Natural killer cell treated with Interleukin-12 subunit alpha and Interleukin-12 subunit beta and Interleukin-15 and Interleukin-18, amount 100 ng/mL, for 72 hours (primary cell): Measurements from ENCODE around the gene MGAT4A. TPM values are rescaled to one million over a fixed set of nuclear protein-coding genes. Genes with fewer than 3 reads are reported as not detected.
A peak's percentile ranks its signal among the peaks of the same experiment; 100 is the strongest.
"Not testable (repeated sequence)": the region's sequence is repeated elsewhere in the genome, so short reads cannot be mapped to it uniquely, and the experiment has no call there.

Source experiments
- ATAC-seq, 2 donors: fragments of 150-1000 bp; cut with Tn5 transposase in 1 of 2; sonication (Bioruptor Pico), chemical (Tn5 transposase) in 1 of 2; 2 replicates each; pipeline ENCODE4 v1.10.0; 2021
- DNase-seq: peaks from one replicate; pipeline ENCODE4 v3.0.0; 2022; ENCODE audit warnings: low spot score
- H3K27ac Mint-ChIP-seq, 2 donors: 1 replicate in 1 of 2; 2 replicates in 1 of 2; pipeline ENCODE4 v1.8.0; 2022; ENCODE audit warnings: mixed read lengths in 2 of 2, mild to moderate bottlenecking in 1 of 2, moderate library complexity in 1 of 2
- H3K27me3 Mint-ChIP-seq, 2 donors: 1 replicate in 1 of 2; 2 replicates in 1 of 2; pipeline ENCODE4 v1.8.0; 2022; ENCODE audit warnings: mixed read lengths in 2 of 2
- H3K36me3 Mint-ChIP-seq: one replicate; pipeline ENCODE4 v1.8.0; 2022; ENCODE audit warnings: mixed read lengths
- H3K4me1 Mint-ChIP-seq, 2 donors: 1 replicate in 1 of 2; 2 replicates in 1 of 2; pipeline ENCODE4 v1.8.0; 2022; ENCODE audit warnings: low read depth in 2 of 2, mixed read lengths in 2 of 2, mild to moderate bottlenecking in 1 of 2
- H3K4me3 Mint-ChIP-seq: one replicate; pipeline ENCODE4 v1.8.0; 2022; ENCODE audit warnings: mixed read lengths
- H3K9me3 Mint-ChIP-seq: 2 replicates; pipeline ENCODE4 v1.8.0; 2022; ENCODE audit warnings: mixed read lengths
- total RNA-seq, 2 donors: library from RNA; stranded (reverse); gene quantifications; one replicate each; pipeline ENCODE4 v1.2.3, GENCODE V29; 2022

The MGAT4A gene
- total RNA-seq, 2 donors from 2014 or later, result 23.1 to 25.0 TPM

DNA sequence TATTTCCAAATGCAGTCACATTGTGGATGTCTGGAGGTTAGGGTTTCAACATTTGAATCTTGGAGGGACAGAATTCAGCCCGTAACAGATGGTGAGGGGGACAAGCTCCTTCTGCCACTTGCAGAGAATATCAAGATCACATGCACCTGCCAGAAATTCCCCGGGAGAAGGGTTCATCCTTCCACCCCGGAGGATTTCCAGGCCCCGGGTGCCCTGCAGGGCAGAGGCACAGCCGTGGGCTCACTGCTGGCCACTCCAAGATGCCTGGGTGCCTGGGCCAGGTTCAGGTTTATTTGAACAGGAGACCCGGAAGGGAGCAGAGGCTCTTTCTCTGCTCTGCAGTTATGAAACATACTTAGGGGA, 38.2 kb upstream of the MGAT4A start:
- Mint-ChIP-seq H3K4me1 (peaks cover 43% of the 10 kb centered on the region in 2 donors), H3K27me3 (no peaks in the 10 kb centered on the region), H3K9me3 (no peaks in the 10 kb centered on the region), H3K27ac (peak overlapping the region; percentile 68 to 80), H3K36me3 (no peaks in the 10 kb centered on the region), H3K4me3 (peak overlapping the region; percentile 55)
- DNase-seq (no peak), ATAC-seq (no peak)

DNA sequence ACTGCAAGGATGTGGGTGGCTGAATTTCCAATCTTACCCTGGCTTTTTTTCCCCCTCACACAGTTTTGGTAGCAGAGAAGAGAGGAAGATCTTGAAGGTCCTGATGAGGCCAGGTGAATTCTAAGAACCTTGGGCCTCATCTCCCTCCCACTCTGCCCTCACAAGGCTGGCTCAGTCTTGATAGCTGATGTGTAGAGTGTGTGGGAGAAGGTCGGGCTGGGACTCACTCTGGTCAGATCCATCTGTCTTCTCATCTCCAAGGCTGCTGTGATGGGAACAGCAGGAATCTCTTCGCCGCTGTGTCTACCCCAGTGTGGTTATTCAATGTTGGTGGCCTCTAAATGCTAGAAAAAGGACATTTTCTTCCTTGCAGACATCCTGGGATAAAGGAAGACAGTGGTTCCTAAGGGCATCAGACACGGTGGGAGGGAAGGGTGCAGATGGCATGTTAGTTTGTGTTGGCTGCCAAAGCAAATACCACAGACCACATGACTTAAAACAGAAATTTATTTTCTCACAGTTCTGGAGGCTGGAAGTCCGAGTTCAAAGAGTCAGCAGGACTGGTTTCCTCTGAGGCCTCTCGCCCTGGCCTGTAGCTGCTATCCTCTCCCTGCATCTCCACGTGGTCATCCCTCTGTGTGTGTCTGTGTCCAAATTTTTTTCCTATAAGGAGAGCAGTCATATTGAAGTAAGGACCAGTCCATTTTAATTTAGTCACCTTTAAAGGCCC, 37.6 kb upstream of the MGAT4A start:
- Mint-ChIP-seq H3K9me3 (no peaks in the 10 kb centered on the region), H3K36me3 (no peaks in the 10 kb centered on the region), H3K4me3 (peak overlapping the region; percentile 55), H3K27me3 (no peaks in the 10 kb centered on the region), H3K4me1 (peaks cover 43 to 46% of the 10 kb centered on the region in 2 donors), H3K27ac (peak overlapping the region; percentile 68 to 80)
- ATAC-seq, result peak; percentile 2 to 61
- no peak for DNase-seq

DNA sequence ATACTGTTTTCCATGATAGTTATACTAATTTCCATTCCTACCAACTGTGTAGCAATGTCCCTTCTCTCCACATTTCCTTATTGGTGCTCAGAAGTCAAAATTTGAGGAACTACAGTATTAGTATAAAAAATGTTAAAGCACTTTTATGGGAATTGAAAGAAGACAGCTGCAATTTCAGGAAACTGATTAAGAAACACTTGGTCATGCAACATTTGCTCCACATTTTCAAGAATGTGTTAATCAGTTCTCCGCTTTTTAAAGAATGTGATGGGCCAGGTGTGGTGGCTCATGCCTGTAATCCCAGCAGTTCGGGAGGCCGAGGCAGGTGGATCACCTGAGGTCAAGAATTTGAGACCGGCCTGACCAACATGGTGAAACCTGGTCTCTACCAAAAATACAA, 33.6 kb upstream of the MGAT4A start:
- Mint-ChIP-seq H3K4me3 (no peak overlapping the region), H3K27ac (no peak overlapping the region), H3K27me3 (no peaks in the 10 kb centered on the region), H3K36me3 (no peaks in the 10 kb centered on the region), H3K4me1 (peaks cover 22 to 25% of the 10 kb centered on the region in 2 donors), H3K9me3 (no peaks in the 10 kb centered on the region)
- DNase-seq (no peak), ATAC-seq (no peak)

DNA sequence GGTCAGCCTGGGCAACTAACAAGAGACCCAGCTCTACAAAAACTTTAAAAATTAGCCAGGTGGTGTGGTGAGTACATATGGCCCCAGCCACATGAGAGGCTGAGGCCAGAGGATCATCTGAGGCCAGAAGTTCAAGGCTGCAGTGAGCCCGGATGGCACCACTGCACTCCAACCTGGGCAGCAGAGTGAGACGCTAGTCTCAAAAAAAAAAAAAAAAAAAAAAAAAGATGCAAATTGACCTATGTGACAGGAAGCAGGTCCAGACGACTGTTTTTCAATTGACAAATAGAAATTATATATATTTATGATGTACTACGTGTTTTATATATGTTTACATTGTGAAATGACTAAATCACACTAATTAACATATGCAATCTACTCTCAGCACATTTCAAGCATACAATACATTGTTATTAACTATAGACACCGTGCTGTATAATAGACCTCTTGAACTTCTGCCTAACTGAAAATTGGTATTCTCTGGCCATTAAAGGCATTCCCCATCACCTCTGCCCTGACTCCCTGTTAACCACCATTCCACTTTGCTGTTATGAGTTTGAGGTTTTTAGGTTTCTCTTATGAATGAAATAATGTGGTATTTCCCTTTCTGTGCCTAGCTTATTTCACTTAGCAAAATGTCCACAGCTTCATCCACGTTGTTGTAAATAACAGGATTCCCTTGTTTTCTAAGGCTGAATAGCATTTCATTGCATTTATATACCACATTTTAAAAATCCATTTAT, 32.4 kb upstream of the MGAT4A start:
- H3K36me3 Mint-ChIP-seq, result no peaks in the 10 kb centered on the region
- no peak for ATAC-seq
- no peaks in the 10 kb centered on the region for H3K27me3 Mint-ChIP-seq
- H3K4me1 Mint-ChIP-seq, result peaks cover 16 to 18% of the 10 kb centered on the region in 2 donors
- no peak overlapping the region for H3K4me3 Mint-ChIP-seq
- no peak for DNase-seq
- no peak overlapping the region for H3K27ac Mint-ChIP-seq
- H3K9me3 Mint-ChIP-seq, result no peaks in the 10 kb centered on the region

DNA sequence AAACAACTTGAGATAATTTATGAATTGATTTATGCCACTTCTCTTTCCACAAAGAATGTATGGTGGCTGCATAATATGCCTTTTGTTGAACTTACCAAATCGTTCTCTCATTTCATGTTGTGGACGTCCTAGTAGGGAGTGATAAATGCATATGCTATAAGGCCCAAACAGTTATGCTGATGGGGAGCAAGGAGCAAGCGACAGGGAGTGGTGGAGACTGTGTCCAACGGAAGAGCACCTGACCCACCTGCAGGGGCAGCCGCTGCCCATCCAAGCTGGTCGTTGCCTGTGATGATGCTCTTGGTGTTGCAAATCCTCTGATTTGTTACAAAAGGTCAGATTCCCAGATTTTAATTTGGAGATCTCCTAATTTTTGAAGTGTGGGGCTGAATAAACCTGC, 31.0 kb upstream of the MGAT4A start:
- Mint-ChIP-seq H3K27ac (peak overlapping the region in 1 of 2 donors; percentile 36), H3K36me3 (no peaks in the 10 kb centered on the region), H3K9me3 (no peaks in the 10 kb centered on the region), H3K4me1 (peaks cover 27 to 30% of the 10 kb centered on the region in 2 donors), H3K27me3 (no peaks in the 10 kb centered on the region), H3K4me3 (no peak overlapping the region)
- ATAC-seq (no peak), DNase-seq (no peak)

DNA sequence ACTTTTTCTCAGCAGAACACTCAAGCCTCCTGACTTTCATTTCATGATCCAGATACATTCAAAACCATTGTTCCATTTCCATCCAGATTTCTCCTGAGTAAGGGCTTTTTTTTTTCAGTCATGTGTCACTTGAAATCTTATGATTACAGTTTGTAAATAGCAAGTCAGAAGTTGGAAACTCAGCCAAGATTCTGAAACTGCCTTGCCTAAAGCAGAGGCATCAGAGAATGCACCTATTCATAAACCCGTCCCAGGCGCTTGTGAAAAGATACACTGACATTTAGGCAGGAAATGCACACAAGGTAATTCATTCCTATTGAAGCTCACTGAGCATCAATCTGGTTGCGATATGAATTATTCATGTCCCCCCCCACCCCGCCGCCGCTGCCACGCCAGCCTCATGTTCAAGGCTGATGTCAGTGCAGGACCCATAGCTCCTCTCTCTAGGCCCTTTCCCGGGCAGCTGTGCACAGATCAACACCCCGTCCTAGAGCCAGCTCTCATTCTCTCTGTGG, 30.4 kb upstream of the MGAT4A start:
- Mint-ChIP-seq H3K4me1 (peaks cover 24 to 30% of the 10 kb centered on the region in 2 donors), H3K27me3 (no peaks in the 10 kb centered on the region), H3K27ac (peak overlapping the region in 1 of 2 donors; percentile 36), H3K4me3 (no peak overlapping the region), H3K9me3 (no peaks in the 10 kb centered on the region), H3K36me3 (no peaks in the 10 kb centered on the region)
- DNase-seq (no peak), ATAC-seq (no peak)

DNA sequence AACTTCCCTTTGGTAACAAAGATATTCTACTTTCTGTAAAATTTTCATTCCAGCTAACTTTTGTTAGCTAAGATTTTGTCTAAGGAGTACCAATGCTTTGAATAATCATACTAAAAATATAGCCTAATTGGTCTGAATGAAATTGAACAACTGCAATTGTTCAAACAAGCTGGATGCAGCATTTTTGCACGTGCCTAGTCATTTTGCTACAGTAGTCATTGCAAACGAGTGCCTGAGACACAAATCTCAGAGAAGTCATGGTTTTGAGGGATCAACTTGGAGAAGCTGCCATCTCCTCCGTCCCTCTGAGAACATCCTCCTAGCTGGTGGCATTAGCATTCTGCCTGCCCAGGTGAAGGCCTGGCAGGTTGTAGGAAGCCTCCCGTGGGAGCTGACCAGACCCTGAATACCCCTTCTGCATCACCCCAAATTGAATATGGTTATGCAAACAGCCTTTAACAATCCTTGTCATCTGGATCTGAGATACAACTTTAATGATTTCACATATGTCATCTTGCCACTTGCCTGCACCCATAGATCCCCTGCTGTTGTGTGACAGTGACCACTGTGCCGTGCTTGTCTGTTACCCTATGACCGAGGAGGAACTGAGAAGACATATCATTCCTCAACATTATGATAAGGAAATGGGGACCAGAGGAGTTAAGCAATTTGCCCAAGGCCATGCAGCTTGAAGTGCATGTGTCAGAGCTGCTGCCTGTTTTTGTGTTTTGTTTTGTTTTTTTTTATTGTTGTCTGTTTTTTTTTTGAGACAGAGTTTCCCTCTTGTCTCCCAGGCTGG, 29.1 kb upstream of the MGAT4A start:
- ATAC-seq (peak in 1 of 2 donors; percentile 27), DNase-seq (no peak)
- peaks cover 24 to 30% of the 10 kb centered on the region in 2 donors for H3K4me1 Mint-ChIP-seq
- no peak overlapping the region for H3K4me3 Mint-ChIP-seq
- H3K36me3 Mint-ChIP-seq, result no peaks in the 10 kb centered on the region
- no peaks in the 10 kb centered on the region for H3K9me3 Mint-ChIP-seq
- H3K27me3 Mint-ChIP-seq, result no peaks in the 10 kb centered on the region
- H3K27ac Mint-ChIP-seq, result peak overlapping the region; percentile 65 to 79

DNA sequence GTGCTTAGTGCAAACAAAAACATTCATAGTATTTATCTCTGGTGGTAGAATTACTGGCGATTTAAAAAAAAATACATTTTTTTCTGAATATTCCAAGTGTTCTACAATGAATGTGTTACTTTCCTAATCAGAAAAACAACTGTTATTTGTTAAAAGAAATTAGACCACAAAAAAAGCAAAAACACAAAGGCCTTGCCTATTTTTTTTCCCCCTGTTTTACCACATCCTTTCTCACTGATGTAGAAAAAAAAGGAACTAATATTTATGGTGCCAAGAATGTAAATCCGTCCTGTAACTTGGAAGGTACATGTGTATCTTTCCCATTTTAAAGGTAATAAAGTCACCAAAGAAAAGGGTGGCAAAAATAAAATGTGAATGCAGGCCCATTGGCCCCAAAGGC, 28.4 kb upstream of the MGAT4A start:
- no peaks in the 10 kb centered on the region for H3K27me3 Mint-ChIP-seq
- no peaks in the 10 kb centered on the region for H3K36me3 Mint-ChIP-seq
- peaks cover 24 to 30% of the 10 kb centered on the region in 2 donors for H3K4me1 Mint-ChIP-seq
- no peak overlapping the region for H3K4me3 Mint-ChIP-seq
- no peaks in the 10 kb centered on the region for H3K9me3 Mint-ChIP-seq
- ATAC-seq (no peak), DNase-seq (no peak)
- peak overlapping the region; percentile 65 to 79 for H3K27ac Mint-ChIP-seq

DNA sequence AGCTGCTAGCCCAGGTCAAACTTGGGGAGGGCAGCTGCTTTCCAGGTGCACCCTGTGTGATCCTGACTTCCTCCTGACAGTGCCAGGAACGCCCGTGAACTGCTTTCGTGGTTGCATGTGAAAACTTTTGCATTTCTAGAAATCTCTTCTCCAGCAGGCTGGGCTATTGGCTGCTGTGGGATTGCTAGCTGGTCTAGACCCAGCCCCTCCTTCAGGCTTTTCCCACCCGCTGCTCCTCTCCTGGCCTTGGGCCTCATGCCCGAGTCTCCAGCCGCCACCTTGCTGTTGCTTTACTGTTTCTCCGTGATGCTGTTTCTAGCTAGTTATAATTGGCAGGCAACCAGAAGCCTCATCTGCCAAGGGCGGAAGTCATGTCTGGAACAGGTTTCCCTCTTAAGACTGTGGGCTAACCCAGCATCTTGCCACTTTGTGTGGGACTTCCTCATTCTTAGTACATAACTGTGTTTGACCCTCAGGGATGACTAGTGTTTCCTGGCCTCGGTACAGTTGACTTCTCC, 27.0 kb upstream of the MGAT4A start:
- Mint-ChIP-seq H3K27me3 (peaks cover 0 to 5% of the 10 kb centered on the region in 2 donors), H3K9me3 (no peaks in the 10 kb centered on the region), H3K27ac (peak overlapping the region; percentile 79 to 87), H3K4me3 (peak overlapping the region; percentile 76), H3K36me3 (no peaks in the 10 kb centered on the region), H3K4me1 (peaks cover 20 to 30% of the 10 kb centered on the region in 2 donors)
- DNase-seq, result no peak
- ATAC-seq, result peak; percentile 82 to 84

DNA sequence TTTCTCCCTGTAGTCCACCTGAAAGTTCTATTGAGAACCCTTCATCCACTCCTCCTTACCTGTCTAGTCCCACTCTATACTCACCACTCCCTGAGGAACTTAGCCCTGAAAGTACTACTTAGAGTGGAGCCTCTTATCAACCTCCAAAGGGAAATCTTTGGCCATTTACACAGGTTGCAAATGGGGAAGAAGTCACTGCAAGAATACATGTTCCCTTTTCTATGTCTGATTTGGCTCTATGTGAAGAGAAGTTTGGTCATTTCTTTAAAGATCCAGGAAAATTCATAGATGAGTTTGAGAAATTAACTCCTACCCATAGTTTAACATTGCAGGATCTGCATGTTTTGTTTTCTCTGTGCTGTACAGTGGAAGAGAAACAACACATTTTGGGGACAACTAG, 22.9 kb upstream of the MGAT4A start:
- no peak overlapping the region for H3K4me3 Mint-ChIP-seq
- peaks cover 0 to 17% of the 10 kb centered on the region in 2 donors for H3K27me3 Mint-ChIP-seq
- no peaks in the 10 kb centered on the region for H3K9me3 Mint-ChIP-seq
- DNase-seq (no peak), ATAC-seq (no peak)
- no peaks in the 10 kb centered on the region for H3K36me3 Mint-ChIP-seq
- no peak overlapping the region for H3K27ac Mint-ChIP-seq
- peaks cover 19 to 22% of the 10 kb centered on the region in 2 donors for H3K4me1 Mint-ChIP-seq

DNA sequence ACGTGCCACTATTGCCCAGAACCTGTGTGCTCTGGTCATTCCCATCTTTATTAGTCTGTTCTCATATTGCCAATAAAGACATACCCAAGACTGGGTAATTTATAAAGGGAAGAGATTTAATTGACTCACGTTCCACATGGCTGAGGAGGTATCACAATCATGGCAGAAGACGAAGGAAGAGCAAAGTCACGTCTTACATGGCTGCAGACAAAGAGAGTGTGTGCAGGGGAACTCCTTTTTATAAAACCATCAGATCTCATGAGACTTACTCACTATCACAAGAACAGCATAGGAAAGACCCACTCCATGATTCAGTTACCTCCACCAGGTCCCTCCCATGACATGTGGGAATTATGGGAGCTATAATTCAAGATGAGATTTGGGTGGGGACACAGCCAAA, 21.8 kb upstream of the MGAT4A start:
- not testable (repeated sequence) for DNase-seq, H3K27ac Mint-ChIP-seq, H3K36me3 Mint-ChIP-seq, H3K9me3 Mint-ChIP-seq, H3K4me3 Mint-ChIP-seq, ATAC-seq
- peaks cover 0 to 17% of the 10 kb centered on the region in 2 donors for H3K27me3 Mint-ChIP-seq
- peaks cover 12 to 15% of the 10 kb centered on the region in 2 donors for H3K4me1 Mint-ChIP-seq

DNA sequence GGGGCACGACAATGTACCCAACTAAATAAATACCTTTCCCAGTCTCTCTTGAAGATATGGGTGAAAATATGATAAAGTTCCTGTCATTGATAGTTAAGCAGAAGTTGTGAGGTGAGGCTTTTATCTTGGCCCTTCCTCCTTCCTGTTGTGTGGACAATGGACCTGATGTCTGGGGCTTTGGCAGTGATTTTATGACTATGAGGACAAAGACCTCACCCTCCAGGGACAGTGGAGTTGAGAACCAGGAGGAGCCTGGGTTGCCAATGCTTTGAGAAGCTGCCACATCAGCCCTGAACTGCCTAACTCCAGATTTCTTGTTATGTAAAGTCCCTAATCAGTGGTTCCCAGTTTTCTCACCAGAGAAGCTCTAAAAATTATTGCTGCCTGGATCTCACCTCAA, 20.8 kb upstream of the MGAT4A start:
- no peak for ATAC-seq
- DNase-seq, result no peak
- Mint-ChIP-seq H3K4me1 (peaks cover 5 to 7% of the 10 kb centered on the region in 2 donors), H3K36me3 (no peaks in the 10 kb centered on the region), H3K27ac (no peak overlapping the region), H3K27me3 (peaks cover 0 to 17% of the 10 kb centered on the region in 2 donors), H3K4me3 (no peak overlapping the region), H3K9me3 (no peaks in the 10 kb centered on the region)

DNA sequence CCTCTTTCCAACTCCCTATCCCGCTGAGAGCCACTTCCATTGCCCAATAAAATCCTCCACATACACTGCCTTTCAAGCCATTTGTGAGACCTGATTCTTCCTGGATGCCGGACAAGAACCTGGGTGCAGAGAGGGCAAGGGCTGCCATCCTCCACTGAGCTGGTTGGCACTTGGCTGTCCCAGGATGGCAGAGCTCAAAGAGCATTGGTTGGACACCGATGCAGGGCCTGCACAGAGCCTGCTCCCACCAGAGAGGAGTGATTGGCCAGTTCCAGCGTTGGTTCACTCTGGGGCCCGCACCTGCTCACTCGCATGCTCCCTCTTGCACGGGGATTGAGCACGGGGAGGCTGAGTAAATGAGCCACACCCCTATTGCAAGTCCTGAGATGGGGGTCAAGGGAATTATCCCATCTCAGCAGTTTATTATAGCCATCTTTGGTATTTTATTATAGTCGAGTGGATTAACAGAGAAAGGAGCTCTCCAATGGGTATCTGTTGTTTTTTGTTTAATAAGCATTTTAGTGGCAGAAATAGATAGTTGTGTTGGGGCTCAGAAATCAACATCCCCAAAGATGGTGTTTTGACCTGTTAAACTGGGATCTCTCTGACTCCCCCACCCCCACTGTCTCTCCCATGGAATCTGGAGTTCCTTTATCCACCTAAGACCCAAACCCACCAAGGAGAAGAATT, 19.8 kb upstream of the MGAT4A start:
- Mint-ChIP-seq H3K27ac (no peak overlapping the region), H3K4me1 (peaks cover 5 to 7% of the 10 kb centered on the region in 2 donors), H3K36me3 (no peaks in the 10 kb centered on the region), H3K9me3 (no peaks in the 10 kb centered on the region), H3K4me3 (no peak overlapping the region), H3K27me3 (peaks cover 0 to 17% of the 10 kb centered on the region in 2 donors)
- DNase-seq, result no peak
- no peak for ATAC-seq
